ENCODE measurements around the gene MB.

MB gene

GRCh38 chr22:35572556-35572955 is 44.6 kb downstream of the MB start:
- Histone ChIP-seq H4K20me1 (ENCODE audit: insufficient read depth, low read length) (no peaks in the 10 kb centered on the region), H3K36me3 (replicated peaks; ENCODE audit: low read depth, low read length) (no peaks in the 10 kb centered on the region), H3K27me3 (ENCODE audit: low read depth, low read length) (peaks cover 21% of the 10 kb centered on the region), H3K4me1 (ENCODE audit: low read length) (no peaks in the 10 kb centered on the region), H3K27ac (ENCODE audit: low read length) (no peak overlapping the region), H3K79me2 (ENCODE audit: low read length) (no peaks in the 10 kb centered on the region), H3K9me3 (ENCODE audit: insufficient read depth, low read length) (no peaks in the 10 kb centered on the region), H3K9ac (ENCODE audit: low read length) (no peak overlapping the region), H3K4me3 (ENCODE audit: low read length) (no peak overlapping the region), H3K4me2 (ENCODE audit: low read length) (no peak overlapping the region), H2AFZ (ENCODE audit: low read depth, low read length) (no peak overlapping the region)
- TF ChIP-seq EZH2phosphoT487 (IDR thresholded peaks at IDR 0.05; ENCODE audit: low read depth) (no peak), CTCF (IDR thresholded peaks at IDR 0.05; ENCODE audit: low read depth, low read length) (no peak)

- no peak overlapping the region for H3K27ac ChIP-seq (ENCODE audit: low read length)
These were observed 46.4 kb downstream of the MB start for GRCh38 chr22:35570686-35571194.

GRCh38 chr22:35569916-35570315 is 47.2 kb downstream of the MB start:
- no peak overlapping the region for H3K4me2 ChIP-seq (ENCODE audit: low read length)
- H3K4me3 ChIP-seq (ENCODE audit: low read length), result no peak overlapping the region
- no peak overlapping the region for H3K27ac ChIP-seq (ENCODE audit: low read length)
- no peaks in the 10 kb centered on the region for H3K9me3 ChIP-seq (ENCODE audit: insufficient read depth, low read length)
- no peaks in the 10 kb centered on the region for H3K4me1 ChIP-seq (ENCODE audit: low read length)
- TF ChIP-seq CTCF (IDR thresholded peaks at IDR 0.05; ENCODE audit: low read depth, low read length) (no peak), EZH2phosphoT487 (IDR thresholded peaks at IDR 0.05; ENCODE audit: low read depth) (no peak)
- H4K20me1 ChIP-seq (ENCODE audit: insufficient read depth, low read length), result no peaks in the 10 kb centered on the region
- no peaks in the 10 kb centered on the region for H3K36me3 ChIP-seq (replicated peaks; ENCODE audit: low read depth, low read length)
- no peaks in the 10 kb centered on the region for H3K79me2 ChIP-seq (ENCODE audit: low read length)
- no peak overlapping the region for H3K9ac ChIP-seq (ENCODE audit: low read length)
- H2AFZ ChIP-seq (ENCODE audit: low read depth, low read length), result no peak overlapping the region
- peaks cover 31% of the 10 kb centered on the region for H3K27me3 ChIP-seq (ENCODE audit: low read depth, low read length)

More at GRCh38 chr22:35570686-35571194, 46.4 kb downstream of the MB start:
- Histone ChIP-seq H3K27me3 (ENCODE audit: low read depth, low read length) (peaks cover 24% of the 10 kb centered on the region), H3K4me3 (ENCODE audit: low read length) (no peak overlapping the region), H4K20me1 (ENCODE audit: insufficient read depth, low read length) (no peaks in the 10 kb centered on the region), H3K4me2 (ENCODE audit: low read length) (no peak overlapping the region), H3K9me3 (ENCODE audit: insufficient read depth, low read length) (no peaks in the 10 kb centered on the region), H3K4me1 (ENCODE audit: low read length) (no peaks in the 10 kb centered on the region), H3K79me2 (ENCODE audit: low read length) (no peaks in the 10 kb centered on the region), H2AFZ (ENCODE audit: low read depth, low read length) (no peak overlapping the region), H3K36me3 (replicated peaks; ENCODE audit: low read depth, low read length) (no peaks in the 10 kb centered on the region), H3K9ac (ENCODE audit: low read length) (no peak overlapping the region)
- no peak for TF ChIP-seq EZH2phosphoT487 (IDR thresholded peaks at IDR 0.05; ENCODE audit: low read depth)
- TF ChIP-seq CTCF (IDR thresholded peaks at IDR 0.05; ENCODE audit: low read depth, low read length), result no peak

GRCh38 chr22:35568751-35569739 is 48.1 kb downstream of the MB start:
- Histone ChIP-seq H3K9me3 (ENCODE audit: insufficient read depth, low read length) (no peaks in the 10 kb centered on the region), H3K4me2 (ENCODE audit: low read length) (no peak overlapping the region), H3K27ac (ENCODE audit: low read length) (no peak overlapping the region), H4K20me1 (ENCODE audit: insufficient read depth, low read length) (no peaks in the 10 kb centered on the region), H3K9ac (ENCODE audit: low read length) (no peak overlapping the region), H2AFZ (ENCODE audit: low read depth, low read length) (no peak overlapping the region), H3K79me2 (ENCODE audit: low read length) (no peaks in the 10 kb centered on the region), H3K4me3 (ENCODE audit: low read length) (no peak overlapping the region), H3K27me3 (ENCODE audit: low read depth, low read length) (peaks cover 40% of the 10 kb centered on the region), H3K36me3 (replicated peaks; ENCODE audit: low read depth, low read length) (no peaks in the 10 kb centered on the region), H3K4me1 (ENCODE audit: low read length) (no peaks in the 10 kb centered on the region)
- TF ChIP-seq EZH2phosphoT487 (IDR thresholded peaks at IDR 0.05; ENCODE audit: low read depth), result no peak
- TF ChIP-seq CTCF (IDR thresholded peaks at IDR 0.05; ENCODE audit: low read depth, low read length), result no peak

All from OCI-LY3 (cell line).